ENCODE data around the gene NAP1L4.

DNA sequence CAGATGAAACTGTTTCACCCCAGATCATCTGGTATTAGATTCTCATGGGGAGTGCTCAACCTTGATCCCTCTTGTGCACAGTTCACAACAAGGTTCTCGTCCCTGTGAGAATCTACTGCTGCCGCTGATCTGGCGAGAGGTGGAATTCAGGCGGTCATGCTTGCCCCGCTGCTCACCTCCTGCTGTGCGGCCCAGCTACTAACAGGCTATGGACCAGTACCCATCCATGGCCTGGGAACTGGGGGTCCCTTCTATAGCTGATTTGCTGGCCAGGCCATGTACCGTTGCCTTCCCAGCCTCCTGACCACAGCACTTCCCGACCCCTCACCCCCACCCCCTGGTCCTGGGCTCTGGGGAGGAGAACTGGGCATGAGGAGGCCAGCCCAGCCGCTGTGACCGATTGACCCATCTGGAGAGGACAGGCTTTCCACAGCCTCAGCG is 65.5 kb downstream of the NAP1L4 start:
- TF ChIP-seq CTCF (conservative IDR thresholded peaks at IDR 0.05; ENCODE audit: low read depth, low read length) (no peak), EZH2 (IDR thresholded peaks at IDR 0.05; ENCODE audit: borderline replicate concordance, low read depth, low read length, poor library complexity, severe bottlenecking) (no peak)
